T-helper 2 cell (primary cell): ENCODE results near the gene RHOT2.

Experiments
- DNase-seq, 5 experiments: peaks; one replicate each; pipeline versions ENCODE4 v3.0.0 to v3.0.0-alpha.2; 2012 to 2022

The RHOT2 gene

DNA sequence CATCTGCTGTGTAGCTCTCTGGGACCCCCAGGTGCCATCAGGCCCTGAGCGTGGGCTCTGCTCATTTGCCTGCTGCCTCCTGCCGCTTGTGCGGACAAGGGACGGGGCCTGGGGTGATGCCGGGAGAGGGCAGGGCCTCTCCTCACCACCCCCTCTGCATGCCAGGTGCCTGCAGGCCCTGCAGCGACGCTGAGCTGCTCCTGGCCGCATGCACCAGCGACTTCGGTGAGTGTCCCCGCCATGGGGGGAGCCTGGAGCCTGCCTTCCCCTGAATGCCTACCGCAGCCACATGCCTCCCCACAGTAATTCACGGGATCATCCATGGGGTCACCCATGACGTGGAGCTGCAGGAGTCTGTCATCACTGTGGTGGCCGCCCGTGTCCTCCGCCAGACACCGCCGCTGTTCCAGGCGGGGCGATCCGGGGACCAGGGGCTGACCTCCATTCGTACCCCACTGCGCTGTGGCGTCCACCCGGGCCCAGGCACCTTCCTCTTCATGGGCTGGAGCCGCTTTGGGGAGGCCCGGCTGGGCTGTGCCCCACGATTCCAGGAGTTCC is 48.9 kb downstream of the RHOT2 start:
- DNase-seq, result no peak

DNA sequence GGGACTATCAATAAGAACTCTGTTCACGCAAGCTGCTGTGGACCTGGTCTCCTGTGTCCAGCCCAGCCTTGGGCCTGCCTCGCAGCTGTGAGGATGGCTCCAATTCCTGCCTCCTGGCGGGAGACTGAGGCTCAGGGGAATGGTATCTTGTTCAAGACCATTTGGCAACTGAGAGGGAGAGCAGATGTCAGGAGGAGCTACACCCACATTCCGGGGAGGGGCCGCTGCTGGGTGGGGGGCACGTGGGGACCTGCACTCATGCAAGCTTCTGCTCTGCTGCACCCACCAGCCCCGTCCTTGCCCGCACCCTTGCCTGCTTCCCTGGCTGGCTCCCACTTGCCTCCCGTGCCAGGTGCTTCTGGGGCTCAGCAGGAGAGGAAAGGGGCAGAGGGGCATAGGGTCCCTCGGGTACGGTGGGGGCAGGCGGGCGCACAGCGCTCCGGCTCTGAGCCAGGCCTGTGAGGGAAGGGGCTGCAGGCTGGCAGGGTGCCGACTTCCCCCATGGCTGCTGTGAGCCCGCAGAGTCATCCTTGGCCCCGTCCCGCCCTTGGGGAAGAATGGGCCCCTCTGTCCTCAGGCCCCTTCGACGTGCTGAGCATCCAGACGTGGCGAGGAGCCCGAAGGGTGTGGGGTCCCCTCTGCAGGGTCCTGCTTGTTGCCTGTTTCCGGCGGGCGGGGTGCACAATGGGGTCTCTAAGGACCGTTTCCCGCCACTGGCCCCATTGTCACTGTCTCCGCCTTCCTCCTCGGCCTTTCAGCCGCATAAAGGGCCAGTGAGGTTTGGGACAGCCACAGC is 49.7 kb downstream of the RHOT2 start:
- no peak for DNase-seq

GRCh38 chr16:718389-718788 is 50.5 kb downstream of the RHOT2 start:
- DNase-seq, result no peak

DNA sequence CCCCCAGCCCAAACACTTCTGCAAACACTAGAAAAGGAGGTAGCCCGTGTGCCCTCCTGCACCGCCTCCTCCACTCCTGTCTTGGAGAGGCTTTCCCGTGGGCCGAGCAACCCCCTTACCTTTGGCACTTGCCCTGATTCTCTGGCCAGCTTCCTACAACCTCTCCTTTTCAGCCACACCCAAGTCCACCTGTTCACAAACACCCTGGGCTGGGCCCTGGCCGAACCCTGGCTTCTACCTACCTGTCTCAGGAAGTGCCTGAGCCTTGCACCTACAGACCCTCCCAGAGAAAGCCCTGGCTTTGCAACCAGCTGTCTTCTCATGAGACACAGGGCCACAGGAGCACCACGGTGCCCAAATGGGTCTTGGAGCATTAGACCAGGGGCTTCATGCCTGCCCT is 51.0 kb downstream of the RHOT2 start:
- no peak for DNase-seq

- DNase-seq, result no peak
Observed at GRCh38 chr16:719815-720446, 52.0 kb downstream of the RHOT2 start.

GRCh38 chr16:720447-720989 is 52.6 kb downstream of the RHOT2 start:
- peak in 1 of 5 experiments; percentile 53 for DNase-seq

DNA sequence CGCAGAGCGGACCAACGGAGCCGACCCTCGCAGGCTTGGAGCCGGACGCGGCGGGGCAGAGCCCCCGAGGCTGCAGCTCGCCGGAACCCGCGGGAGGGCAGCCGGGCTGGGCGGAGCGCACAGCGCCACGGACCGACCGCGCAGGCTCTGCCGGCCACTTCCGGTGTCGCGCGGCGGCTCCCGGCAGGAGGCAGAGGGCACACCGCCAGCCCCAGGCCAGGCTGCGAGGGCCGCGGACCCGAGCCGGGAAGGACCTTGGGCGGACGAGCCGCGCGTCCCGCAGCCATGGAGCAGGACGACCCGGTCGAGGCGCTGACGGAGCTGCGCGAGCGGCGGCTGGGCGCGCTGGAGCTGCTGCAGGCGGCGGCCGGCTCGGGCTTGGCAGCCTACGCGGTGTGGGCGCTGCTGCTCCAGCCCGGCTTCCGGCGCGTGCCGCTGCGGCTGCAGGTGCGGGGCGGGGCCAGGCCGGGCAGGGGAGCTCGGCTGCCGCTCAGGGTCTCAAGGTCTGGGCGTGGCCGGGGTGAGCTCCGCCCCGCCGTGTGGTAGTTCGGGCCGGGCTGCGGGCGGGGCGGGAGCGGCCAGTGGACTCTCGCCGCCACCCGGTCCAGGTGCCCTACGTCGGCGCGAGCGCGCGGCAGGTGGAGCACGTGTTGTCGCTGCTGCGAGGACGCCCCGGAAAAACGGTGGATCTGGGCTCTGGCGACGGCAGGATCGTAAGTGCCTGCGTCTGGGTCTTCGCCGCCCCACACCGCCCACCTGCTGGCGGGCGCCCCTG is 53.2 kb downstream of the RHOT2 start, which contains the start of gene ANTKMT:
Gene ANTKMT (plus strand): TSS at position 157 of the 775 bp plus-strand sequence. CDS start 129 bp downstream, at position 286.
- peak; percentile 36 to 88 (median 60) for DNase-seq

DNA sequence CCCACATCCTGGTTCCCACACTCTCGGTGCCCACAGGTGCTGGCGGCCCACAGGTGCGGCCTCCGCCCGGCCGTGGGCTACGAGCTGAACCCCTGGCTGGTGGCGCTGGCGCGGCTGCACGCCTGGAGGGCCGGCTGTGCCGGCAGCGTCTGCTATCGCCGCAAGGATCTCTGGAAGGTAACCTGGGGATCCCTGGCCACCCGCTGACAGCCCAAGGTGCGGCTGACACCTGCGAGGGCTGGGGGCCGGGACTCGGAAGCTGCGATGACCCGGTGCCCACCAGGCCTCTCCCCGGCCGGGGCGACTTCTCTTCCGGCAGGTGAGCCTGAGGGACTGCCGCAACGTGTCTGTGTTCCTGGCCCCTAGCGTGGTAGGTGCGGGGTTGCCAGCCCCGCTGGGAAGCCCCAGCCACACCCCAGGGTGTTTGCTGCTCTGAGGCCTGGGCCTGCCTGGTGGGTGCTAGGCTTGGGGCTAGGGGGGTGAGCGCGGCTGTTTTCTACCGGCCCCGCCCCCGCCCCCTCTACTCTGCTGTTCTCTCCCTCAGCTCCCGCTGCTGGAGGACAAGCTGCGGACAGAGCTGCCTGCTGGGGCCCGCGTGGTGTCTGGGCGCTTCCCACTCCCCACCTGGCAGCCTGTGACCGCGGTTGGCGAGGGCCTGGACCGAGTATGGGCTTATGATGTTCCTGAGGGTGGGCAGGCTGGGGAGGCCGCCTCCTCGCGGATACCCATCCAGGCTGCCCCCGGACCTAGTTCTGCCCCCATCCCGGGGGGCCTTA is 54.0 kb downstream of the RHOT2 start:
- DNase-seq, result no peak

GRCh38 chr16:722835-723633 is 55.1 kb downstream of the RHOT2 start:
- no peak for DNase-seq

DNA sequence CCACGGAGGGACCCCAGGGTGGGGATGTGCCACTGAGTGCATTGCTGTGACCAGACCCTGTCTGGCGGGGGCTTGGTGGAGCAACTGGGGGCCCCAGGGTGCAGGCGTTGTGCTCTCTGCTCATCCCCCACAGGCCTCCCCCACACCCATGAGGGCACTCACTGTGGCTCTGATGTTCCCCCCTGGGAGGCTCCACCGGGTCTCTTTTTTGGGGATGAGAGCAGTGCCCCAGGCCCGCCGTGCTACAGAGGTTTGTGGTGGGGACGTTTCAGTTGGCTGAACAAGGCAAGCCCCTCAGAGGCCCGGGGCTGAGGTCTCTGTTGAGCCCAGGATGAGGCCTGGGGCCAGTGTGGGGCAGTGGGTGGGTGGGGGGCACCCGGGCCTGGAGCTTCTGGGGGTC is 55.8 kb downstream of the RHOT2 start:
- no peak for DNase-seq
